Progenitor cell of endocrine pancreas (in vitro differentiated cells): ENCODE data around the gene TMEM150B. TPM values are rescaled to one million over a fixed set of nuclear protein-coding genes. Genes with fewer than 3 reads are reported as not detected.
A peak's percentile ranks its signal among the peaks of the same experiment; 100 is the strongest.

ENCODE experiments used
- DNase-seq: peaks from one replicate; pipeline ENCODE4 v3.0.0; 2021; ENCODE audit warnings: low spot score; ENCODE audit not compliant: unreplicated experiment
- H3K27ac Mint-ChIP-seq: 2 replicates; pipeline ENCODE4 v1.8.0; 2021; ENCODE audit warnings: mild to moderate bottlenecking, moderate library complexity, mixed read lengths
- H3K27me3 Mint-ChIP-seq: 2 replicates; pipeline ENCODE4 v1.8.0; 2021; ENCODE audit warnings: mixed read lengths
- H3K36me3 Mint-ChIP-seq: 2 replicates; pipeline ENCODE4 v1.8.0; 2022; ENCODE audit warnings: mixed read lengths; ENCODE audit not compliant: insufficient read depth
- H3K4me1 Mint-ChIP-seq: 2 replicates; pipeline ENCODE4 v1.8.0; 2021; ENCODE audit warnings: low read depth, mixed read lengths
- H3K4me3 Mint-ChIP-seq: 2 replicates; pipeline ENCODE4 v1.8.0; 2021; ENCODE audit warnings: low read depth, mild to moderate bottlenecking, moderate library complexity, mixed read lengths
- H3K9me3 Mint-ChIP-seq: 2 replicates; pipeline ENCODE4 v1.8.0; 2021; ENCODE audit warnings: low read depth, mixed read lengths
- total RNA-seq: library from RNA; stranded (reverse); gene quantifications from 2 replicates; pipeline ENCODE4 v1.2.1, GENCODE V29; 2021
- TF ChIP-seq, protein P1 (sequence below): fragments of 200-600 bp; sonication (generic); IDR thresholded peaks from one replicate; pipeline ENCODE4 v1.5.0; 2021; ENCODE audit warnings: antibody characterized with exemption, mild to moderate bottlenecking; ENCODE audit not compliant: unreplicated experiment

Gene TMEM150B
- total RNA-seq, 1 donor from 2014 or later = not detected

DNA sequence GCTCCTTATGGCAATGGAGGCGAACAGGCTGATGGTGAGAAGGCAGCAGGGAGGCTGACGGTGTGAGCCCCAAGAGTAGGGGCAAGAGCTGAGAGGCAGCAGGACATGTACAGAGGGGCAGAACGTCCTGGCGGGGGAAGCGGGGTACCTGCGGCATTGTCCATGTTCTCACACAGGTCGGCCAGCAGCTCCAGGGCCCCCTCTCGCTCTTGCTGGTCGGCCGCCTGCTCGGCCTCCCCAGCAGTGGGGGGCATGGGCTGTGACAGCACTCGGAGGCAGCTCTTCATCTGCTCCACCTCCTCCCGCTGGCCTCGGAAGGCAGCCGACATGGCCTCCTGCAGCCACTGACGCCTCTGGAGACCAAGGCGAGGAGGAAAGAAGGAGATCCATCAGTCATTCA is 47.6 kb downstream of the TMEM150B start:
- H3K4me1 Mint-ChIP-seq = peaks cover 6% of the 10 kb centered on the region
- peak overlapping the region; percentile 59 for H3K4me3 Mint-ChIP-seq
- H3K9me3 Mint-ChIP-seq = no peaks in the 10 kb centered on the region
- H3K27me3 Mint-ChIP-seq = no peaks in the 10 kb centered on the region
- peaks cover 7% of the 10 kb centered on the region for H3K36me3 Mint-ChIP-seq
- TF ChIP-seq, protein P1, sequence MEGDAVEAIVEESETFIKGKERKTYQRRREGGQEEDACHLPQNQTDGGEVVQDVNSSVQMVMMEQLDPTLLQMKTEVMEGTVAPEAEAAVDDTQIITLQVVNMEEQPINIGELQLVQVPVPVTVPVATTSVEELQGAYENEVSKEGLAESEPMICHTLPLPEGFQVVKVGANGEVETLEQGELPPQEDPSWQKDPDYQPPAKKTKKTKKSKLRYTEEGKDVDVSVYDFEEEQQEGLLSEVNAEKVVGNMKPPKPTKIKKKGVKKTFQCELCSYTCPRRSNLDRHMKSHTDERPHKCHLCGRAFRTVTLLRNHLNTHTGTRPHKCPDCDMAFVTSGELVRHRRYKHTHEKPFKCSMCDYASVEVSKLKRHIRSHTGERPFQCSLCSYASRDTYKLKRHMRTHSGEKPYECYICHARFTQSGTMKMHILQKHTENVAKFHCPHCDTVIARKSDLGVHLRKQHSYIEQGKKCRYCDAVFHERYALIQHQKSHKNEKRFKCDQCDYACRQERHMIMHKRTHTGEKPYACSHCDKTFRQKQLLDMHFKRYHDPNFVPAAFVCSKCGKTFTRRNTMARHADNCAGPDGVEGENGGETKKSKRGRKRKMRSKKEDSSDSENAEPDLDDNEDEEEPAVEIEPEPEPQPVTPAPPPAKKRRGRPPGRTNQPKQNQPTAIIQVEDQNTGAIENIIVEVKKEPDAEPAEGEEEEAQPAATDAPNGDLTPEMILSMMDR = no peak
- DNase-seq = no peak
- no peak overlapping the region for H3K27ac Mint-ChIP-seq

DNA sequence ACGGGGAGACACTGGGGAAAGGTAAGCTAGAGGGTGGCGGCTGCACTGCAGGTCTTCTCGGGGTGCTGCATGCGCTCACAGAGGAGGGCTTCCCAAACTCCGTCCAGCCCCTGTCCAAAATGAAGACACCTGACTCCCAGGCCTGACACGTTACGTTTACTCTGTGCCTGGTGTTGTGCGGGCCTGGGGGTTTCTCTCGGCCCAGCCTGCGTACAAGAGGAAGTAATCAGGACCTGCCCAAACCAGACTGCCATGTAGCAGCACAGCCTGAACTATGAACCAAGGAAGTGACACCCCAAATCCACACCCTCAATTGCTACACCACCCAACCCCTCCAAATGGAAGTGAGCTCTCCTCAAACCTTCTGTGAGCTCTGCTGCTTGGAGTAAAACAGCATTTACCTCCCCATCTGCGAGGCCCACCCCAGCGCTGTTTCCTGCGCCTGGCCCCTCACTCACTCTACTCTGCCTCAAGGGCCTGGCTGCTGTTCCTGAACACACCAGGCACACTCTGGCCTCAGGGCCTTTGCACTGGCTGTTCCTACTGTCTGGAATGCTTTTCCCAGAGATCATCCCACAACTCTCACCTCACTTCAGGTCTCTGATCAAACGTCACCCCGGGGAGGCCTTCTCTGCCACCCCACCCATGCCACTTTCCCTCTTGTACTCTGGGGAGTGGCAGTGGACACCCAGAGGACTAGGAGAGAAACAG is 48.3 kb downstream of the TMEM150B start:
- no peak for DNase-seq
- H3K27ac Mint-ChIP-seq = no peak overlapping the region
- no peaks in the 10 kb centered on the region for H3K27me3 Mint-ChIP-seq
- TF ChIP-seq, protein P1 = no peak
- peaks cover 6% of the 10 kb centered on the region for H3K4me1 Mint-ChIP-seq
- peaks cover 7% of the 10 kb centered on the region for H3K36me3 Mint-ChIP-seq
- peak overlapping the region; percentile 9 for H3K4me3 Mint-ChIP-seq
- H3K9me3 Mint-ChIP-seq = no peaks in the 10 kb centered on the region

DNA sequence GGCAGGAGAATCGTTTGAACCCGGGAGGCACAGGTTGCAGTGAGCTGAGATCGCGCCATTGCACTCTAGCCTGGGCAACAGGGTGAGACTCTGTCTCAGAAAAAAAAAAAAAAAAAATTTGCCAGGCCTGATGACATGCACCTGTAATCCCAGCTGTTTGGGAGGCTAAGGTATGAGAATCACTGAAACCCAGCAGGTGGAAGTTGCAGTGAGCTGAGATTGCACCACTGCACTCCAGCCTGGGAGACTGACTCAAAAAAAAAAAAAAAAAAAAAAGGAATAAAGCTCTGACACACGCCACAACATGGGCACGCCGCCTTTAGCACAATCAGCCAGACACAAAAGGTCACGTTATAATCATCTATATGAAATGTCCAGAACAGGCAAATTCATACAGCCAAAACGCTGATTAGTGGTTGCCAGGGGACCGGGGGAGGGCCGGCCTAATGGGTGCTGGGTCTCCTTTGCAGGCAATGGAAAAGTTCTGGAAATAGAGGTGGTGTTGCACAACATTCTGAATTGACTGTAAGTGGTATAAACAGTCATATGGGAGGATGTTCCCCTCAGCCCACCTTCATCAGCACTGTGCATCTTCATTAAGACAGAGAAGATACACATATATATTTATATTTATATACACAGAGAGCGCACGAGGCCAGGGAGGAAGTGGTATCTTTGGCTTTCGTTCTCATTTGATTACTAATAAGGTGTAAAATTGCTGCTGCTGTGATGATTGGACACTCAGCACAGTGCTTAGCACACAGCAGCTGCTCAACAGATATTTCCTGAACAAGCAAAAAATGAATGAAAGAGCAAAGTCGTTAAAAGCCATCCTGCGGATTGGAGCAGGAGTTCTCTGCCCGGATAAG is 49.1 kb downstream of the TMEM150B start:
- TF ChIP-seq, protein P1 = no peak
- no peaks in the 10 kb centered on the region for H3K27me3 Mint-ChIP-seq
- no peak overlapping the region for H3K27ac Mint-ChIP-seq
- no peaks in the 10 kb centered on the region for H3K9me3 Mint-ChIP-seq
- H3K4me3 Mint-ChIP-seq = no peak overlapping the region
- no peak for DNase-seq
- peaks cover 7% of the 10 kb centered on the region for H3K36me3 Mint-ChIP-seq
- H3K4me1 Mint-ChIP-seq = peaks cover 6% of the 10 kb centered on the region

DNA sequence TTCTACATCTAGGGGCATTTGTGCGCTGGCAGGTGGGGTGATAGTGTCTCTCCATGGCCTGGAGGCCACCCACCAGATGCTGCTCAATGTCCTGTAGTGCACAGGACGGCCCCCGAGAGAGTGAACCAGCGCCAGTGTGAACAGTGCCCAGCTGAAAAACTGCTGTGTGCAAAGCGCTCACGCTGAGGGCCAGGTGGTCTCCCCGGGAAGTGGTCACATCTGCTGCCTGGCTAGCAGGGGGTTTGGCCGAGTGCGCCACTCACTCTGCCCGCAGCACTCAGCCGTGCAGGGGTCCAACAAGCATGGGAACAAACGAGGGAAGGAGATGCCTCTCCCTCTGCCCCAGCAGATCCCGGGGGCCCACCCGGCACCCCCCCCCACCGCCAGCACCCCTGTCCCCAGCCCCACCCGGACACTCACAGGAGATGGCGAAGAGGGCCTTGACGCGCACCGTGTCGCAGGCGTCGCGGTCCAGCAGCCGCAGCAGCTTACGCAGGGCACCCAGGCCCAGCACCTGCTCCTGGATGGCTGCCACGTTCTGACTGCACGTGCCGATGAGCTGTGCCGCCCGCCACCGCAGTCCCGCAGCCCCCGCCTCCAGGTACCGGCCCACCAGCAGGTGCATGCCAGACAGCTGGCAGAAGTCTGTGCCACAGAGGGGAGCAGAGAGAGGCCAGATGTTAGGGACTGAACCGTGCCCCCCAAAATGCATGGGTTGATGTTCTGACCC is 51.0 kb downstream of the TMEM150B start:
- Mint-ChIP-seq H3K27ac (no peak overlapping the region), H3K36me3 (peaks cover 7% of the 10 kb centered on the region), H3K4me3 (no peak overlapping the region), H3K4me1 (peaks cover 1% of the 10 kb centered on the region), H3K9me3 (no peaks in the 10 kb centered on the region), H3K27me3 (no peaks in the 10 kb centered on the region)
- TF ChIP-seq, protein P1 = no peak
- no peak for DNase-seq

DNA sequence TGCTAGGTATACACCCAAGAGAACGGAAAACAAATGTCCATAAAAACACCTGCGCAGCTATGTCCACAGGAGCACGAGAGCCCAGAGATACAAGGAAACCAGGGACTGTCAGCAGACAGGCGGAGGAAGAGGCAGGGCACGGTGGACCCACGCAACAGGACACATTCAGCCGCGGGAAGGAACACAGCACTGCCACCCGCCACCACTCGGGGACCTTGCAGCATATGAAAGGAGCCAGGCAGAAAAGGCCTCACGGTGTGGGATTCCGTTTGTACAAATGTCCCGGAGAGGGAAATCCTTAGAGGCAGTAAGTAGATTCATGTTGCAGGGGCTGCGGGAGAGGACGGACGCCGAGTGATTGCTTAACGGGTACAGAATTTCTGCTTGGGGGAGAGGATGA is 53.0 kb downstream of the TMEM150B start:
- no peak for DNase-seq
- H3K36me3 Mint-ChIP-seq = peaks cover 7% of the 10 kb centered on the region
- TF ChIP-seq, protein P1 = no peak
- no peak overlapping the region for H3K4me3 Mint-ChIP-seq
- H3K9me3 Mint-ChIP-seq = no peaks in the 10 kb centered on the region
- H3K4me1 Mint-ChIP-seq = no peaks in the 10 kb centered on the region
- no peak overlapping the region for H3K27ac Mint-ChIP-seq
- H3K27me3 Mint-ChIP-seq = no peaks in the 10 kb centered on the region
